ENCODE measurements around the gene TBC1D10A.

Gene TBC1D10A

GRCh38 chr22:30321461-30321860 is 5.3 kb downstream of the TBC1D10A start:
- DNase-seq (ENCODE audit: low read depth in 2 of 2), result no peak

- no peak for DNase-seq (ENCODE audit: low read depth in 2 of 2)
These were observed 6.7 kb downstream of the TBC1D10A start for GRCh38 chr22:30320021-30320556.

GRCh38 chr22:30318799-30319419 is 7.8 kb downstream of the TBC1D10A start:
- DNase-seq (ENCODE audit: low read depth in 2 of 2), result no peak

- DNase-seq (ENCODE audit: low read depth in 2 of 2), result no peak
These were observed 9.0 kb downstream of the TBC1D10A start for GRCh38 chr22:30317778-30318177.

GRCh38 chr22:30315962-30316576 is 10.7 kb downstream of the TBC1D10A start:
- DNase-seq (ENCODE audit: low read depth in 2 of 2), result no peak

GRCh38 chr22:30314915-30315314 is 11.8 kb downstream of the TBC1D10A start:
- no peak for DNase-seq (ENCODE audit: low read depth in 2 of 2)

- DNase-seq (ENCODE audit: low read depth in 2 of 2), result no peak
These were observed 13.0 kb downstream of the TBC1D10A start for GRCh38 chr22:30313527-30314363.

GRCh38 chr22:30312053-30312452 is 14.7 kb downstream of the TBC1D10A start:
- no peak for DNase-seq (ENCODE audit: low read depth in 2 of 2)

- no peak for DNase-seq (ENCODE audit: low read depth in 2 of 2)
These were observed 15.6 kb downstream of the TBC1D10A start for GRCh38 chr22:30310881-30311771.

- DNase-seq (ENCODE audit: low read depth in 2 of 2), result no peak
These were observed 16.6 kb downstream of the TBC1D10A start for GRCh38 chr22:30309951-30310741.

GRCh38 chr22:30308518-30309230 is 18.1 kb downstream of the TBC1D10A start:
- DNase-seq (ENCODE audit: low read depth in 2 of 2), result no peak

- no peak for DNase-seq (ENCODE audit: low read depth in 2 of 2)
These were observed 18.6 kb downstream of the TBC1D10A start for GRCh38 chr22:30308093-30308492.

GRCh38 chr22:30307041-30307574 is 19.6 kb downstream of the TBC1D10A start:
- DNase-seq (ENCODE audit: low read depth in 2 of 2), result no peak

GRCh38 chr22:30306627-30307011 is 20.1 kb downstream of the TBC1D10A start:
- DNase-seq (ENCODE audit: low read depth in 2 of 2), result no peak

- DNase-seq (ENCODE audit: low read depth in 2 of 2), result no peak
These were observed 20.7 kb downstream of the TBC1D10A start for GRCh38 chr22:30305906-30306626.

- no peak for DNase-seq (ENCODE audit: low read depth in 2 of 2)
These were observed 21.2 kb downstream of the TBC1D10A start for GRCh38 chr22:30305519-30305905.

- no peak for DNase-seq (ENCODE audit: low read depth in 2 of 2)
These were observed 22.1 kb downstream of the TBC1D10A start for GRCh38 chr22:30304495-30305244.

GRCh38 chr22:30302810-30303138 is 24.0 kb downstream of the TBC1D10A start:
- DNase-seq (ENCODE audit: low read depth in 2 of 2), result no peak

All from activated CD4-positive, alpha-beta T cell treated with anti-CD3 and anti-CD28 coated beads for 24 hours (primary cell).